Endometrium (tissue), 2 donors: ENCODE measurements around the gene ZNF500.
A peak's percentile ranks its signal among the peaks of the same experiment; 100 is the strongest.

ENCODE experiments used
- FAIRE-seq: peaks from 2 replicates; lab custom pipeline; 2012; peaks lifted over from hg19 to GRCh38; lab: Jason Lieb, UNC
- donor health status: control.
- donor health status: control.

Gene ZNF500

GRCh38 chr16:4766875-4767628, at the start of gene ZNF500:
Gene ZNF500 (minus strand): TSS chr16:4767162. CDS start chr16:4765978, 1,184 bp downstream.
- FAIRE-seq = peak; percentile 91

DNA sequence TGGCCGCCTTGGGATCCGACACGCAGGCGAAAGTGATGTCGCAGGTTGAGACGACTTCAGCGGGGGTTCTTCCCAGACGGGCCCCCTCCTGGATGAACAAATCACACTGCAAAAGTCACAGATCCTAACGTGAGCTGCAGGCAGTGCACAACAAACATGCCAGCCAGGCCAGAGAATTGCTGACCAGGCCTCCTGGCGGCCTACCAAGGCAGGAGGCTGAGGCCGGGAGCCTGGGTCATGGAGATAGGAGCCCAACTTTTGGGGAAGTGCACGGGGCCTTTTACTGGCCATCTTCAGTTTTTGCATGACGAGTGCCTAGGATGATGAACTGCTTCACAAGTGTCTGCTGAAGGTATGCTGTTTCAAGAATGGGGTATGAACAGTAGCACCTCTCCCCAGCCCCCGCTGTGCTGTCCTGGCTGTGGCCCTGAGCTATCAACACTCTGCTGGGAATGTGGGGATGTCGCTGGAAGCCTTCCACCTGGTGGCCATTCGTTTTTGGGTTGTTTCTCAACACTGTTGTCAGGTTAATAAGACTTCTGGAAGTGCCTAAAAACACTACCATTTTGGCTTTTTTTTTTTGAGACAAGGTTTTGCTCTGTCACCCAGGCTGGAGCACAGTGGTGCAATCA, 47.7 kb upstream of the ZNF500 start:
- FAIRE-seq = no peak

DNA sequence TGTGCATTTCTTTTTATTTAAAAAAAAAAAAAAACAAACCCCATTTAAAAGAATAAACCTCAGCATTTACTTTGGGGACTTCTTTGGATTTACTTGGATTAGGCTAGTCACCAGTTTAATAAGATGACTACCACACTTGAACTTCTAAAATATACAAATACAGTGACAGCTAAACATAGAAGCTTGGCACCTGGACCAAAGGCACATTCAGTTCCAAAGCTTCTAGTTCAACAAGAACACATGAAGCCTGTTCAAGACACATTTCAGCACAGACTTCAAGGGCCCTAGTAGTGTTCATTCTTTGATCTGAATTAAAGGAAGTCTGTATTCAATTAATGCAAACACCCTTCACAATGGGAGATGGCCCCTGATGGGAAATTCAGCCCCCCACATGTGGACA, 47.1 kb upstream of the ZNF500 start:
- FAIRE-seq = no peak

DNA sequence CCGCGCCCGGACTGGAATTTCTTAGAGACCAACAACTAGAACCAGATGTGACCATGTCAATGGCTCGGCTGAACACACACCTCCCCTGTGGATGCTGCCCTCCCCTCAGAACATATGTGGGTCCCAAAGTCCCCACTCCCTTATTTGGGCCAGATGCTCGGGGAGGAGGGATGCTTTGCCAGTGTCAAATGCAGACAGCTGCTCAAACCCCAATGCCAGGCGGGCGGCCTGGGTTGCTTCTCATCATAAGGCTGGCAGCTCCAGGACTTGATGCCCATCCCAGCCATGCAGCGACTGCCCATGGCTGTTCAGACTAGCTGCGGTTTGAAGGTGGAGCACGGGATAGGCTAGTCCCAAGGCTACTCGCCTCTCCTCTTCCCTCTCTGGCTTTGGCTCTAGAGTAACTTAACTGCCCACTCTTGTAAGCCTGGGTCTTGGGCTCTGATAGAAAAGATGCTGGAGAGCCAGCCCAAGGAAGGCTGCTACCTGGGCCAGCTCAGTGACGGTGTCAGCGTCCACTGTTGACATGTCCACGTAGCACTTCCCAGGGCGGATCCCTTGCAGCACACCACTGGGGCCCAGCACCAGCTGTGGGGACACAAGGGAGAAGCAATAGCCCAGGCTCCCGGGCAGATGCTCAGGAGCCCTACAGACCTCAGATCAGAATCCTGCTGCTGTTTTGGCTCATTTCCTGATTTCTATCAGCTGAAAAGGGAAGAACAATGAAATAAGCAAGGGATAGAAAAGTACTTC, 46.5 kb upstream of the ZNF500 start:
- no peak for FAIRE-seq

DNA sequence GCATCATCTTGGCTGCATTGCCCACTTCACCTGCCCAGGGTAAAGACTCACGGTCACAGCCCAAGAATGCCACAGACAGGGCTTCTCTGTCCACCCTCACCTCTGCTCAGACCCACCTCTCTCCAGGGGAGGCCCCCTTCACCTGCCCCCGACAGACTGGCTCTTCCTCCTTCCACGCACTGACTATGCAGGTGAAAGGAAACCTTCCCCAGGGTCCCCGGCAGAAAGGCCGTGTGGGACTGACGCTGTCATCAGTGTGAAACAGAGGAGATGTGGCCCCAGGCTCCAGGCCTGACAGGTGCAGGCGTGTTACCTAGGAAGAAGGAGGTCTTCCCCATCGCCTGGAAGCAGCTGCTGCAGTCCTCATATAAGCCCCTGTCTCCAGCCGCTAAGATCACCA, 44.8 kb upstream of the ZNF500 start:
- FAIRE-seq = no peak

DNA sequence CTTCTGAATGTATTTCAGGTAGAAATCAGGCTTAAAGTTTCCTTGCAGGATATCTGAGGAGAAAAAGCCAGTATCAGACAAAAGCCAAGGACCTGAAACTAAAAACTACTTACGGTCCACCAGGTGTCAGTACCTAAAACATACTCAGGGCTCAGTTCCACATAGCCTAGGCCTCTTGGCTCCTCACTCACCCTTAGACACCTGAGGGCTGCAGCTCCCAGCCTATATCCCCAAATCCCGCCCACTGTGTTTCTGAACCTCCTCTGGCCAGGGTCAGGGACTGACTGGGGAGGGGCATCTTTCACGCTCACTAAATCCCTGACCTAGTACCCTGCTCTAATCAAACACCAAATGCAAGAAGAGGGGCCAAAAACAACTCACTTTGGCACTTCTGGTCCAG, 44.3 kb upstream of the ZNF500 start:
- no peak for FAIRE-seq

DNA sequence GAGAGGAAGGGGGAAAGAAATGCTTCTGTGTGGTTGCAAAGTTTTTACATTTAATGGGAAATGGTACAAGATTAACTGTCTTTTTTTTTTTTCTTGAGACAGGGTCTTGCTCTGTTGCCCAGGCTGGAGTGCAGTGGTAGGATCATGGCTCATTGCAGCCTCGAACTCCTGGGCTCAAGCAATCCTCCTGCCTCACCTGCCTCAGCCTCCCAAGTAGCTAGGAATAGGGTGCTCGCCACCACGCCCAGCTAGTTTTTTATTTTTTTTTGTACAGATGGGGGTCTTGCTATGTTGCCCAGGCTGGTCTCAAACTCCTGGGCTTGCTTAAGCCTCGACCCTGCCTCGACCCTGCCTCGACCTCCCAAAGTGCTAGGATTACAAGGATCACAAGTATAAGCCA, 39.3 kb upstream of the ZNF500 start:
- no peak for FAIRE-seq

GRCh38 chr16:4805231-4805630, 38.3 kb upstream of the ZNF500 start:
- no peak for FAIRE-seq

GRCh38 chr16:4803898-4804762, 37.2 kb upstream of the ZNF500 start:
- no peak for FAIRE-seq

- FAIRE-seq = no peak
These were observed 36.5 kb upstream of the ZNF500 start for GRCh38 chr16:4803401-4803844.

DNA sequence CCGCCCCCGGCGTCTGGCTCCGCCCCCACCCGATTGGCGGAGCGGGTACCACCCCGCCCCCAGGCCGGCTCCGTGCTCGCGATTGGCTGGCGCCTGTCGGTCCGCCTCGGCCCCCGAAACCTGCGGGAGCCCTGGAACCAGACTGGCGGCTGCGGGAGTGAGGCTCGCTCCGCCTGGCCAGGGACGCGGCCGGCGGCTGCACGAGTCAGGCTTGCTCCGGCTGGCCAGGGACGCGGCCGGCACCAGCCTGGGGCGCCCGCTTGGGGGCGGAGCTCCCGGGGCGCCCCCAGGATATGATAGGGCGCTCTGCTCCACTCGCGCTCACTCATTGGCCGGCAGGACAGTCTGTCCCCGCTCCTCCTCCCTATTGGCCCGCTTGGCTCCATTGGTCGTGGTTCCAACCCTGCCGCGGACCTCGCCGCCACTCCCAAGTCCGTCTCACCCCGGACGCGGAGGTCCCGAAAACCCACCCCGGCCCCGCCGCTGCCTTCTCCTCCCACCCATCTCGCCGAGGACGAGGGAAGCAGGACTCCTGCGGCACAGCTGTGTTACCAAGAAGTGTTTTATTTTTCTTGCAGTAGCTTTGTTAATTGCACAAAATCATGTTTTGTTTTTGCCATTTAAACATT, 35.8 kb upstream of the ZNF500 start:
- no peak for FAIRE-seq

- FAIRE-seq = no peak
These were observed 35.1 kb upstream of the ZNF500 start, which contains the start of gene ROGDI for GRCh38 chr16:4801962-4802658. Gene ROGDI (minus strand): TSS chr16:4802633. CDS start chr16:4802571, 62 bp downstream.

DNA sequence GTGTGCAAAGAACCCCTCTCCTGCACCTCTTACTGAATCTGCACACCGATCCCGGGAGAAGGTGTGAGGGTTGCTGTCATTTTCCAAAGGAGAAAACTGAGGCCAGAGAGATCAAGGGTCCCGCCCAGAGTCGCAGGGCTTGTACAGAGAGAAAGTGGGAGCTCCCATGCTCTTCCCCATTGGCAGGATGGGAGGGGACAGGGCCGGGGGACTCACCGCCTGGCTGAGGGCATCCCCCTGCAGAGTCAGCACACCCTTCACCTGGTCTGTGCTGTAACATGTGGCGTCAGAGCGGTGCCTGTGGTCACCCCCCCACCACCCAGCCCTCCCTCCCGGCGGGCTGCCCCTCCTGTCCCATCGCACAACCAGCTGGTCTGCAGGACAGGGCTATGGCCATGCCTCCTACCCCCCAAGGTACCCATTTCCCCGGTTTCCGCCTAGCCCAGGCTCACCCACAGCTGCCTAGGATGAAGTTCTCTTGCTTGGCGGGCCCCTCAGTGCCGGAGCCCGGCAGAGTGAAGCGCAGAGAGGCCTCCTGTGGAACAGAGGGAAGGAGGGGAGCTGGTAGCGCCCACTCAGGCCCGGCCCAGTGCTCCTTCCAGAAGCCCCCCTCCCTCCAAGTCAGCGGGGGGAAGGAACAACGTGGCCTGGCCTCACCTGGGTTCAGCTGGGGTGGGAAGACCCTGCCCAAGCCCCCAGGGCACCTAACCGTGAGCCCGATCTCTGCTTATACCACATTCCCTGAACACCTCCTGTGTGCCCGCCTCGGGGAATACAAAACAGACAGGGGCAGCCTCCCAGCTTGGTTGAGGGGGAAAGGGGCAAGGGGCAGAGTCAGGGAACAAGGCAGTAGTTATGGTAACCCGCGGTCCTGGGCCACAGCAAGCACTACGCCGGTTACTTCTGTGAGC, 34.3 kb upstream of the ZNF500 start:
- FAIRE-seq = no peak

DNA sequence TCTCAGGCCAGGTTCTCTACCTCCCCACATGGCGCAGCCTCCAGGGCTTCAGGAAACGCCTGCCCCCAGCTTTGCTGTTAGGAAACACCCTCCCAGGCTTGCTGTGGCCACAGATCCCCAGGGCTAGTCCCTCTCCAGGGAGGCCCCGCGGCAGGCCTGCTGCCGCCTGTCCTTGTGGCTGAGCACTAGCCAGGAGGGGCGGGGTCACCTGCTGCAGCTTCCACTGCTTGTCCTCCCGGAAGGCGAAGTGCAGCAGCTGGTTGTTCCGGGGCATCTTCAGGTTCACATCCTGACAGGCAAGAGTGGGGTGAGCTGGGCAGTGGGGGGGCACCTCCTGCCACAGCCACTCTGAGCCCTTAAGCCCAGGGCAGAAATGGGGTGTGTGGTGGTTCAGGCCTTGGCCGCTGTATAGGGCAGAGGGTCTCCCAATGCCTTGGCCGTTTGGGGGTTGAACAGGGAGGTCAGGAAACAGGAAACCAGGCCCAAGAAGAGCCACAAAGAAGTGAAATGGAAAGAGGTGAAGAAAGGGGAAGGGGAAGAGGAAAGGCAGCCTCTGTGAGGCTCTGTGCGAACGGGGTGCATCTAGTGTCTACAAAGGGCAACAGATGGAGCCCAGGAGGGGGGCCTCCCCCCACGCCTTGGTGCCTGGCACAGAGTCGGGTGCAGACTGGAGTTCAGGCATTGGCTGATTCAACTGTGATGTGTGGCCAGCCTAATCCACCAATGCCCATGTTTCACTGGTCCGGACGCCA, 33.5 kb upstream of the ZNF500 start:
- no peak for FAIRE-seq

DNA sequence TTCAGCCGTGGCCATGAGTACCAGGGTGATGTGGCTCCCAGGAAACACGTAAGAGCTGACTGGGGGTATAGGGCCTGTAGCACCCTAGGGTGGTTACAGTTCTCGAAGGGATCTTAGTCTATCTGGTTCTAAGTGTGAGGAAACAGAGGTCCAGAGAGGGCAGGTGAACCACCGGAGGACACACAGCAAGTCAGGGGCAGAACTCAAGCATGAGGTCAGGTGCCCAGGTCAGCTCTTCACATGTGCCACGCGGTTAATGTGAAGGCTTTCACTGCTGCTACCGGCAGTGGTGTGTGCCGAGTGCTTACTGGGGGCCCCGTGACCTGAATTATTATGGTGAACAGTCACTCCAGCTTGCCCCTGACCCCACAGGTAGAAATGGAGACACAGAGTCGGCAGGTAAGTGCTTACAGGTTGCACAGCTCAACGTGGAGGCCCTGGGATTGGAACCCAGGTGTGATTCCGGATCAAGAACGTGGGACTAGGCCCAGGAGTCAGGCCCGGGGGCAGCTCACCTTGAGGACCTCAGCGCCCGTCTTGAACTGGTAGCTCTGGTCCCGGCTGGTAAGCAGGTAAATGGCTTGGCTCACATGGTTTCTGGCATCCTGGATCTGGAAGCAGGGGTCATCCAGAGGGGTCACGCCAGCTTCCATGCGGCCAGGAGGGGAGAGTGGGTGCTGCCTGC, 32.4 kb upstream of the ZNF500 start:
- FAIRE-seq = no peak

DNA sequence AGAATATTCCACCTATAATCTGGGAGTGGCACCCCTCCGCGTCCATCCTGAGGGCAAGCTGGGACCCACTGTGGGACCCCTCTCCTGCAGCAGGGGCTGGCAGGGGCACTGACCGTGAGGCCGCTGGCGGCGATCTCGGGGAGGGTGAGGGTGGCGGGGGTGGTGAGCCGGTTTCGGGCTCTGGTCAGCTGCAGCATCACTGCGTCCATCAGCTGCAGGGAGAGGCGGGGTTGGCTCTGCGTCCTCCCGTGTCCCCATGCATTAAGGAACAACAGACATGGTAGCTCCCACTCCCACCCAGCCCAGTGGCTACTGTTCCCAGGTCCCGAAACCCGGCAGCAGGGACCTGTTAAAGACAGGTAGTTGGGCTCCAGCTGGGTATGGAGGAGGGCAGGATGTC, 31.5 kb upstream of the ZNF500 start:
- no peak for FAIRE-seq

- FAIRE-seq = no peak
These were observed 30.9 kb upstream of the ZNF500 start for GRCh38 chr16:4797805-4798252.
